Fibroblast of pulmonary artery (primary cell): ENCODE data around the gene LARGE1.

Source experiments
- DNase-seq: peaks from one replicate; pipeline ENCODE4 v3.0.0-alpha.2; 2010; ENCODE audit warnings: low read depth
- H3K4me3 ChIP-seq: replicated peaks from 2 replicates; pipeline ENCODE4 v1.5.1; 2011; ENCODE audit warnings: low read depth, mild to moderate bottlenecking, control low read depth, low read length, moderate library complexity
- CTCF ChIP-seq: IDR thresholded peaks from 2 replicates; pipeline ENCODE4 v1.5.1; 2011; ENCODE audit warnings: mild to moderate bottlenecking, control low read depth, low read length, inconsistent platforms; ENCODE audit errors: missing control alignments

Gene LARGE1

GRCh38 chr22:33526434-33527107 lies 393.7 kb downstream of the LARGE1 start:
- no peak for TF ChIP-seq CTCF
- DNase-seq = no peak
- H3K4me3 ChIP-seq = no peak overlapping the region

- DNase-seq = no peak
- H3K4me3 ChIP-seq = no peak overlapping the region
- no peak for TF ChIP-seq CTCF
Observed at GRCh38 chr22:33524511-33525260, 395.6 kb downstream of the LARGE1 start.

GRCh38 chr22:33521879-33522665 lies 398.2 kb downstream of the LARGE1 start:
- no peak overlapping the region for H3K4me3 ChIP-seq
- no peak for TF ChIP-seq CTCF
- DNase-seq = no peak

- DNase-seq = no peak
- H3K4me3 ChIP-seq = no peak overlapping the region
- no peak for TF ChIP-seq CTCF
Observed at GRCh38 chr22:33520904-33521780, 399.1 kb downstream of the LARGE1 start.

- no peak for TF ChIP-seq CTCF
- no peak for DNase-seq
- H3K4me3 ChIP-seq = no peak overlapping the region
Observed at GRCh38 chr22:33519974-33520903, 400.0 kb downstream of the LARGE1 start.
